Nephron (organoid): ENCODE measurements around the gene ACSBG1.

Experiments used
- H3K27ac Mint-ChIP-seq, 3 experiments: 2 replicates each; pipeline ENCODE4 v1.8.0; 2020; ENCODE audit warnings: mixed read lengths in 3 of 3, mild to moderate bottlenecking in 2 of 3, moderate library complexity in 1 of 3
- H3K27me3 Mint-ChIP-seq: 2 replicates; pipeline ENCODE4 v1.8.0; 2021; ENCODE audit warnings: low read depth, mild to moderate bottlenecking, moderate library complexity, mixed read lengths
- H3K36me3 Mint-ChIP-seq: 2 replicates; pipeline ENCODE4 v1.8.0; 2020; ENCODE audit warnings: low read depth, mixed read lengths
- H3K4me1 Mint-ChIP-seq: 2 replicates; pipeline ENCODE4 v1.8.0; 2020; ENCODE audit warnings: mixed read lengths
- H3K4me3 Mint-ChIP-seq, 3 experiments: 2 replicates each; pipeline ENCODE4 v1.8.0; 2020; ENCODE audit warnings: mild to moderate bottlenecking in 3 of 3, mixed read lengths in 3 of 3, moderate library complexity in 2 of 3
- H3K9me3 Mint-ChIP-seq: 2 replicates; pipeline ENCODE4 v1.8.0; 2020; ENCODE audit warnings: mixed read lengths
- TF ChIP-seq, protein P1 (sequence below), 3 experiments: fragments of 200-600 bp; sonication (generic); IDR thresholded peaks; one replicate each; pipeline ENCODE4 v1.5.0; 2021; ENCODE audit warnings: antibody characterized with exemption in 3 of 3; ENCODE audit not compliant: unreplicated experiment in 3 of 3

The ACSBG1 gene, protein sequence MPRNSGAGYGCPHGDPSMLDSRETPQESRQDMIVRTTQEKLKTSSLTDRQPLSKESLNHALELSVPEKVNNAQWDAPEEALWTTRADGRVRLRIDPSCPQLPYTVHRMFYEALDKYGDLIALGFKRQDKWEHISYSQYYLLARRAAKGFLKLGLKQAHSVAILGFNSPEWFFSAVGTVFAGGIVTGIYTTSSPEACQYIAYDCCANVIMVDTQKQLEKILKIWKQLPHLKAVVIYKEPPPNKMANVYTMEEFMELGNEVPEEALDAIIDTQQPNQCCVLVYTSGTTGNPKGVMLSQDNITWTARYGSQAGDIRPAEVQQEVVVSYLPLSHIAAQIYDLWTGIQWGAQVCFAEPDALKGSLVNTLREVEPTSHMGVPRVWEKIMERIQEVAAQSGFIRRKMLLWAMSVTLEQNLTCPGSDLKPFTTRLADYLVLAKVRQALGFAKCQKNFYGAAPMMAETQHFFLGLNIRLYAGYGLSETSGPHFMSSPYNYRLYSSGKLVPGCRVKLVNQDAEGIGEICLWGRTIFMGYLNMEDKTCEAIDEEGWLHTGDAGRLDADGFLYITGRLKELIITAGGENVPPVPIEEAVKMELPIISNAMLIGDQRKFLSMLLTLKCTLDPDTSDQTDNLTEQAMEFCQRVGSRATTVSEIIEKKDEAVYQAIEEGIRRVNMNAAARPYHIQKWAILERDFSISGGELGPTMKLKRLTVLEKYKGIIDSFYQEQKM

DNA sequence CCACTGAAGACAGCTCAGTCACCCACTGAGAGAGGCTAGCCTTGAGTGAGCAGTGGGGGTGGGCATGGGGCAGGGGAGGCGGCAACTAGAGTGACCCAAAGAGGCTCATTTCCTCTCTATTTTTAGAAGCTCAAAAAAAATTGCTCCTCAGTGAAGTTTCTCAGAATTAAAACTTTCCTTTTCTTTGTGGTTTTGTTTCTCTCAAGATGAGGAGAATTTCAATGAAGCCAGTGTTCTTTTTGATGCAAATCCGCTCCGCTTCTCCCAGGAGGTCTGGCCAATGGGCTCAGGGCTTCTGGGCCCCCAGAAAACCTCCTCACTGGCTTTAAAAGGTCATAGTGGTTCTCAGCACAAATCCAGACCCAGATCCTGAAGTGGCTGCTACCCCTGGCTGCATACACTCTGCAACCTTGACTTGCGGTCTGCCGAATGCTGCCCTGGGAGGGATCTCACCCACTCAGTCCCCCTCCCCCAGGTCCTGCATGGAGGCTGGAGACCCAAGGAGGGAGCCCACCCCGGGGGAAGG, at the start of gene ACSBG1:
ACSBG1 (minus strand) TSS at position 51 of the 526 bp plus-strand sequence. CDS start 64 bp downstream, outside the sequence.
- TF ChIP-seq, protein P1, sequence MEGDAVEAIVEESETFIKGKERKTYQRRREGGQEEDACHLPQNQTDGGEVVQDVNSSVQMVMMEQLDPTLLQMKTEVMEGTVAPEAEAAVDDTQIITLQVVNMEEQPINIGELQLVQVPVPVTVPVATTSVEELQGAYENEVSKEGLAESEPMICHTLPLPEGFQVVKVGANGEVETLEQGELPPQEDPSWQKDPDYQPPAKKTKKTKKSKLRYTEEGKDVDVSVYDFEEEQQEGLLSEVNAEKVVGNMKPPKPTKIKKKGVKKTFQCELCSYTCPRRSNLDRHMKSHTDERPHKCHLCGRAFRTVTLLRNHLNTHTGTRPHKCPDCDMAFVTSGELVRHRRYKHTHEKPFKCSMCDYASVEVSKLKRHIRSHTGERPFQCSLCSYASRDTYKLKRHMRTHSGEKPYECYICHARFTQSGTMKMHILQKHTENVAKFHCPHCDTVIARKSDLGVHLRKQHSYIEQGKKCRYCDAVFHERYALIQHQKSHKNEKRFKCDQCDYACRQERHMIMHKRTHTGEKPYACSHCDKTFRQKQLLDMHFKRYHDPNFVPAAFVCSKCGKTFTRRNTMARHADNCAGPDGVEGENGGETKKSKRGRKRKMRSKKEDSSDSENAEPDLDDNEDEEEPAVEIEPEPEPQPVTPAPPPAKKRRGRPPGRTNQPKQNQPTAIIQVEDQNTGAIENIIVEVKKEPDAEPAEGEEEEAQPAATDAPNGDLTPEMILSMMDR (IDR thresholded peaks at IDR 0.05; ENCODE audit: unreplicated experiment in 3 of 3): no peak
- Mint-ChIP-seq H3K36me3 (no peaks in the 10 kb centered on the region), H3K4me1 (no peaks in the 10 kb centered on the region), H3K27ac (no peak within 1 kb of the TSS), H3K27me3 (peaks cover 11% of the 10 kb centered on the region), H3K4me3 (no peak within 1 kb of the TSS), H3K9me3 (no peaks in the 10 kb centered on the region)

DNA sequence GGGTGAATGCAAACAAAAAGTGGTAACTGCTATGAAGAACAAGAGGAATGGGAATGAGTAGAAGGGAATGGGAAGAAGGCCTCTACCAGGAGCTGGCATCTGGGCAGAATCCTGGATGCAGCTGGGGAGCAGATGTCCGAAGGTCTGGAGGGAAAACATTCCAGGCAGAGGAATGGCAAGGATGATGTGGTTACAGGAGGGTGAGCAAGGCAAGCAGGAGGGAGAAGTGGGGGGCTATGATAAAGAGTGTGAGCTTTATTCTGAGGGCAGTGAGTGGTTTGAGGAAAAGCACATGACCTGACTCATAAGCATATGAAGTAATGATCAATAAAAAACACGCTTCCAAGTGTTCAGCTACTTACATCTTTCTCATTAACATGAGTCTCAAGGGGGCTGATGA, 48.0 kb upstream of the ACSBG1 start:
- no peak overlapping the region for H3K4me3 Mint-ChIP-seq
- TF ChIP-seq, protein P1 (IDR thresholded peaks at IDR 0.05; ENCODE audit: unreplicated experiment in 3 of 3): no peak
- H3K27me3 Mint-ChIP-seq: no peaks in the 10 kb centered on the region
- H3K4me1 Mint-ChIP-seq: peaks cover 4% of the 10 kb centered on the region
- H3K9me3 Mint-ChIP-seq: no peaks in the 10 kb centered on the region
- no peak overlapping the region for H3K27ac Mint-ChIP-seq
- H3K36me3 Mint-ChIP-seq: peaks cover 38% of the 10 kb centered on the region

DNA sequence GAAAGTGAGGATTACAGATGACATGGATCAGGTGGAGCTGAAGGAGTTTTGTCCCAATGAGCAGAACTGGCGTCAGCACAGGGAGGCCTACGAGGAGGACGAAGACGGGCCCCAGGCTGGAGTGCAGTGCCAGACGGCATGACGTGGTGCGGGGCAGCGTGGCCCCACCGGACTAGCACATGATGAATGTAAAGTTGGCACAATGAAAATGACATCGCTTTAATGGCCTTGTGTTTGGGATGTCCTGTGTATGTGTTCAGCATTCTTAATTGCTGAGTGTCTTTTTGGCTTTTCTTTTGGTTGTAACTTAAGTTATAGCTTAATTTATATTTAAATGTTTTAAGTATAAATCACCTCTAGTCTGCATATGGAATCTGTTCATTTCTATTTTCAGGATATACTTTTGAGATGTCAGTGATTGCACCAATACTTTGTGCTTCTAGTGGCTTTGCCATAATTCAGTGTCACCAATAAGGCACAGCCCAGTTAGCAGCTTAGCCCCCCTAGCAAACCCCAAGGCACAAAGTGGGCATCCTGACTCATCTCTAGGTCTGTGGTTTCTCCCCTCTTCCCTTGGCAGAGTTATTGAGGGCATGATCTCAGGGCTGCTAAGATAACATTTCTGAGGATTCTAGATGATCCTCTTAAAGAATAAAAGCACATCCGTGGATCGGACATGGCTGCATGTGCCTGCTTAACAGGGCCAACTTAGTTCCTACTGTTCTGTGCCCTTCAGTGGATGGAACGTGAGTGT, 46.1 kb upstream of the ACSBG1 start:
- TF ChIP-seq, protein P1 (IDR thresholded peaks at IDR 0.05; ENCODE audit: unreplicated experiment in 3 of 3): no peak
- no peak overlapping the region for H3K4me3 Mint-ChIP-seq
- no peak overlapping the region for H3K27ac Mint-ChIP-seq
- H3K4me1 Mint-ChIP-seq: peaks cover 4% of the 10 kb centered on the region
- peaks cover 22% of the 10 kb centered on the region for H3K36me3 Mint-ChIP-seq
- H3K9me3 Mint-ChIP-seq: no peaks in the 10 kb centered on the region
- no peaks in the 10 kb centered on the region for H3K27me3 Mint-ChIP-seq

DNA sequence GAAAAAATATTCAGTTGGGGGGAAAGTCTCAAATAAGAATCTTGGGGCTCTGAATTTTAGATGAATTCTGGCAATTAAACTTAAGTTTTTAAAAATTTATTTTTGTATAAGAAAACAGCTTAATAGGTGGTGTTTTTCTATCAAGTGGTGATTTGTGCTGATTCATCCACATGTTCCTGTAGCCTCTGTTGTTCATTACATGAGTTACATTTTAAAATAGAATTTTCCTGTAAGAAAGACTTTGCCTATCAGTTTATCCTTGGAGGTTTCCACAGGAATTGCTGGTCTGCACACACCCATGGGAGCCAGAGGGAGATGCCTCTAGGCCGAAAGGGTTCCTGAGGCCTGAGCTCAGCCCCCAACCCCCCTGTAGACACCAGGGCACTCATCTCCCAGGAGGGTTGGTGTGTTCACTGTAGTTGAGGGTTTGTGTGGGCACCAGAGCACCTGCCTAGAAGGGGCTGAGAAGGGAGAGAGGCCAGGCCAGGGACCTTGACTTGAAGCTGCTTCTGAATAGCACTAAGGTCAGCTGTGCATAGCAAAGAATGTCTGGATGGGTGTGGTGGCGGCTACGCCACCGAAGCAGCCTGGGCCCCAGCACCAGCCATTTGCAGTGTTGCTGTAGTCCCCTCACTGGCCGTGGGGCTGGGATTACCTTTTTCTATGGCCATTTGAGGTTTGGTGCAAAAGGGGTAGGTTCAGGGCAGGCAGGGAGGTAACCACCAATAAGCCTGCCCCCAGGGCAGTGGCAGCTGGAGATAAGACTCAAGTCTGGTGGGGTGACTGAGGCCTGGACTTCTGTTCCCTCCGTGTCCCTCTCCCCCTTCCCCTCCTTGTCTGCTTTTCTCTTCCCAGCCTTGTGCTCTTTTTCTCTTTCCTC, 41.9 kb upstream of the ACSBG1 start:
- peaks cover 13% of the 10 kb centered on the region for H3K4me1 Mint-ChIP-seq
- H3K4me3 Mint-ChIP-seq: no peak overlapping the region
- H3K36me3 Mint-ChIP-seq: peaks cover 9% of the 10 kb centered on the region
- peak overlapping the region in 1 of 3 experiments; percentile 55 for H3K27ac Mint-ChIP-seq
- TF ChIP-seq, protein P1 (IDR thresholded peaks at IDR 0.05; ENCODE audit: unreplicated experiment in 3 of 3): no peak
- H3K9me3 Mint-ChIP-seq: no peaks in the 10 kb centered on the region
- H3K27me3 Mint-ChIP-seq: peaks cover 4% of the 10 kb centered on the region

DNA sequence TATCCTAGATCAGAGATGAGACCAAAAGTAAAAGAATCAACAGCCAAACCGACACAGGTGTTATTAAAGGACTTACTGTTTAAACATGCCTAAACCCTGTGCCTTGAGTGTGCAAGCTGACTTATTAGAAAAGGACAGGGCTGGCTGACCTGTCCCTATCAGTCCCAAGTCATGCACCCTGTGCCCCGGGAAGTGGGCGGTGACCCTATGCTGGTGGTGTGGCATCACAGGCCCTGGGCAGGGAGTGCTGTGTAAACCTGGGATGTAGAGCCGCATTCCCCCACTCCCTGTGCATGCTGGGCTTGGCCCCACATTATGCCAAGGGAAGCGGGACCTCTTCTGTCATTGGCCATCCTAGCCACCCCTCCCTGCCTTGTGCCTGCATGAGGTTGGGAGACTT, 40.6 kb upstream of the ACSBG1 start:
- H3K4me3 Mint-ChIP-seq: no peak overlapping the region
- peaks cover 13% of the 10 kb centered on the region for H3K4me1 Mint-ChIP-seq
- H3K27me3 Mint-ChIP-seq: peaks cover 4% of the 10 kb centered on the region
- H3K27ac Mint-ChIP-seq: no peak overlapping the region
- TF ChIP-seq, protein P1 (IDR thresholded peaks at IDR 0.05; ENCODE audit: unreplicated experiment in 3 of 3): no peak
- peaks cover 7% of the 10 kb centered on the region for H3K36me3 Mint-ChIP-seq
- H3K9me3 Mint-ChIP-seq: no peaks in the 10 kb centered on the region
